HEK293T (cell line): ENCODE measurements around the gene GAD1.

Experiments
- BHLHE40 ChIP-seq: fragments of 450-650 bp; IDR thresholded peaks from 2 replicates; pipeline ENCODE4 v1.6.1; 2016; ENCODE audit warnings: mild to moderate bottlenecking, moderate library complexity, borderline replicate concordance
- ELF4 ChIP-seq: fragments of 450-650 bp; IDR thresholded peaks from 2 replicates; pipeline ENCODE4 v1.6.1; 2017; ENCODE audit warnings: antibody characterized with exemption
- FOXM1 ChIP-seq: fragments of 450-650 bp; IDR thresholded peaks from 2 replicates; pipeline ENCODE4 v1.6.1; 2017; ENCODE audit warnings: mild to moderate bottlenecking, borderline replicate concordance
- SP1 ChIP-seq: fragments of 450-650 bp; IDR thresholded peaks from 2 replicates; pipeline ENCODE4 v1.6.1; 2017
- TARDBP ChIP-seq: fragments of 450-650 bp; IDR thresholded peaks from 2 replicates; pipeline ENCODE4 v1.6.1; 2016

DNA sequence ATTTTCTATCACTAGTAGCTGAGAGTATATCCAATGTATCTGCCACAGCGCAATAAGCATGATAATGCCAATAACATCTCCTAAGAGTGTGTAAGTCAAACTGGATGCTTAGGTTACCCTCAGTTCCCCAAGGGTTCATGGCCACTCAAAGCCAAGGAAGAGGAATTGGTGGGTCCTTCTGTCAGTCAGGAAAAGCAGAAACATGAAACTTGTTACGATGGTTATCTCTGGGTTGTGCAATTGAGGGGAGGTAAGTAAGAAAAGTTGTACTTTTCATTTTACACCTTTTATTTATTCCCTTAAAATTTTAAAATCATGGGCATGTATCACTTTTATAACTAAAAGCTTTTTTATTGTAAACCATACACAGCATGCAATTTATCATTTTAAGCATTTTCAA lies 10.1 kb upstream of the GAD1 start:
- TF ChIP-seq TARDBP (no peak), FOXM1 (no peak), BHLHE40 (no peak), SP1 (no peak), ELF4 (no peak)
